Stimulated activated CD8-positive, alpha-beta memory T cell treated with anti-CD3 and anti-CD28 coated beads, Interleukin-15, amount 100 ng/mL, for 48 hours (primary cell): ENCODE data around the gene CAMTA1.

ENCODE experiments used
- DNase-seq, 2 donors: peaks; one replicate each; pipeline ENCODE4 v3.0.0-alpha.2; 2020; ENCODE audit warnings: low read depth in 2 of 2

The CAMTA1 gene

GRCh38 chr1:7491109-7491817 is 706.0 kb downstream of the CAMTA1 start:
- no peak for DNase-seq

- DNase-seq = no peak
Observed at GRCh38 chr1:7491818-7492173, 706.5 kb downstream of the CAMTA1 start.

- DNase-seq = no peak
Observed at GRCh38 chr1:7493711-7494454, 708.6 kb downstream of the CAMTA1 start.

- no peak for DNase-seq
Observed at GRCh38 chr1:7495962-7496361, 710.7 kb downstream of the CAMTA1 start.

GRCh38 chr1:7497107-7497637 is 711.9 kb downstream of the CAMTA1 start:
- no peak for DNase-seq

GRCh38 chr1:7500381-7501083 is 715.3 kb downstream of the CAMTA1 start:
- DNase-seq = no peak

- no peak for DNase-seq
Observed at GRCh38 chr1:7501084-7501491, 715.8 kb downstream of the CAMTA1 start.

GRCh38 chr1:7501723-7502603 is 716.7 kb downstream of the CAMTA1 start:
- no peak for DNase-seq

GRCh38 chr1:7503691-7504437 is 718.6 kb downstream of the CAMTA1 start:
- no peak for DNase-seq

GRCh38 chr1:7504438-7504720 is 719.1 kb downstream of the CAMTA1 start:
- no peak for DNase-seq

GRCh38 chr1:7505094-7505770 is 720.0 kb downstream of the CAMTA1 start:
- DNase-seq = no peak

- DNase-seq = no peak
Observed at GRCh38 chr1:7505771-7506453, 720.7 kb downstream of the CAMTA1 start.

- DNase-seq = no peak
Observed at GRCh38 chr1:7506454-7507284, 721.4 kb downstream of the CAMTA1 start.

- no peak for DNase-seq
Observed at GRCh38 chr1:7507285-7508019, 722.2 kb downstream of the CAMTA1 start.

GRCh38 chr1:7508052-7508933 is 723.0 kb downstream of the CAMTA1 start:
- DNase-seq = no peak

- no peak for DNase-seq
Observed at GRCh38 chr1:7508934-7509519, 723.8 kb downstream of the CAMTA1 start.

GRCh38 chr1:7509598-7509997 is 724.3 kb downstream of the CAMTA1 start:
- DNase-seq = no peak
